Neural cell (in vitro differentiated cells): Measurements from ENCODE around the gene PHACTR1. TPM values are rescaled to one million over a fixed set of nuclear protein-coding genes. Genes with fewer than 3 reads are reported as not detected.

ENCODE experiments used
- H2AFZ ChIP-seq: fragments of 200-600, 300-800 bp; sonication (generic), shearing (Covaris generic); 2 replicates; pipeline ENCODE4 v1.6.0; 2014; ENCODE audit warnings: low read depth, mild to moderate bottlenecking, antibody characterized with exemption, low read length, moderate library complexity
- H3F3A ChIP-seq: fragments of 200-600 bp; shearing (Covaris generic); 2 replicates; pipeline ENCODE4 v1.6.1; 2016; ENCODE audit warnings: mild to moderate bottlenecking, moderate library complexity, mixed read lengths, antibody characterized with exemption, low read length; ENCODE audit not compliant: insufficient read depth, poor library complexity, severe bottlenecking
- H3K27ac ChIP-seq: fragments of 200-600, 300-800 bp; sonication (generic), shearing (Covaris generic); 2 replicates; pipeline ENCODE4 v1.5.1; 2014; ENCODE audit warnings: mild to moderate bottlenecking, low read length, moderate library complexity
- H3K27me3 ChIP-seq: fragments of 300-800, 200-600 bp; sonication (generic), shearing (Covaris generic); 2 replicates; pipeline ENCODE4 v1.6.0; 2014; ENCODE audit warnings: mild to moderate bottlenecking, low read depth, low read length, moderate library complexity; ENCODE audit not compliant: insufficient read depth
- H3K36me3 ChIP-seq: fragments of 300-800, 200-600 bp; sonication (generic), shearing (Covaris generic); 2 replicates; pipeline ENCODE4 v1.5.1; 2014; ENCODE audit warnings: mild to moderate bottlenecking, antibody characterized with exemption, low read length, moderate library complexity; ENCODE audit not compliant: insufficient read depth
- H3K4me2 ChIP-seq: fragments of 300-800, 200-600 bp; sonication (generic), shearing (Covaris generic); 2 replicates; pipeline ENCODE4 v1.6.0; 2014; ENCODE audit warnings: mild to moderate bottlenecking, low read length
- H3K4me3 ChIP-seq: fragments of 300-800, 200-600 bp; sonication (generic), shearing (Covaris generic); 2 replicates; pipeline ENCODE4 v1.5.1; 2014; ENCODE audit warnings: mild to moderate bottlenecking, low read length, moderate library complexity
- H3K79me2 ChIP-seq: fragments of 200-600 bp; shearing (Covaris generic); replicated peaks from 2 replicates; pipeline ENCODE4 v1.6.0; 2014; ENCODE audit warnings: mild to moderate bottlenecking, low read length, moderate library complexity; ENCODE audit not compliant: insufficient read depth
- H3K9ac ChIP-seq: fragments of 300-800, 200-600 bp; sonication (generic), shearing (Covaris generic); 2 replicates; pipeline ENCODE4 v1.6.1; 2016; ENCODE audit warnings: mild to moderate bottlenecking, low read length, mixed read lengths
- H3K9me2 ChIP-seq: fragments of 200-600 bp; shearing (Covaris generic); 2 replicates; pipeline ENCODE4 v1.6.1; 2016; ENCODE audit warnings: mild to moderate bottlenecking, low read length, mixed read lengths; ENCODE audit not compliant: insufficient read depth
- H3K9me3 ChIP-seq: fragments of 200-600, 300-800 bp; sonication (generic), shearing (Covaris generic); 2 replicates; pipeline ENCODE4 v1.6.1; 2016; ENCODE audit warnings: mild to moderate bottlenecking, mixed run types, low read length, moderate library complexity, mixed read lengths
- H4K20me1 ChIP-seq: fragments of 200-600 bp; shearing (Covaris generic); 2 replicates; pipeline ENCODE4 v1.6.1; 2016; ENCODE audit warnings: mild to moderate bottlenecking, mixed run types; ENCODE audit not compliant: insufficient read depth
- CTCF ChIP-seq: fragments of 450-650 bp; IDR thresholded peaks from 2 replicates; pipeline ENCODE4 v1.5.1; 2014; ENCODE audit warnings: antibody characterized with exemption, mild to moderate bottlenecking, moderate library complexity; ENCODE audit not compliant: poor library complexity, severe bottlenecking
- EP300 ChIP-seq: fragments of 450-650 bp; conservative IDR thresholded peaks from 2 replicates; pipeline ENCODE4 v1.6.1; 2014; ENCODE audit warnings: antibody characterized with exemption, mild to moderate bottlenecking, moderate library complexity; ENCODE audit not compliant: poor library complexity, severe bottlenecking
- EZH2 ChIP-seq: fragments of 200-600, 300-800 bp; shearing (Covaris generic), sonication (generic); IDR thresholded peaks from 2 replicates; pipeline ENCODE4 v1.6.1; 2014; ENCODE audit warnings: antibody characterized with exemption, low read length, borderline replicate concordance, mild to moderate bottlenecking; ENCODE audit not compliant: insufficient read depth, poor library complexity, severe bottlenecking
- MXI1 ChIP-seq: fragments of 450-650 bp; conservative IDR thresholded peaks from 2 replicates; pipeline ENCODE4 v1.6.1; 2014; ENCODE audit warnings: antibody characterized with exemption, mild to moderate bottlenecking; ENCODE audit not compliant: poor library complexity, severe bottlenecking
- POLR2AphosphoS5 ChIP-seq: IDR thresholded peaks from 2 replicates; pipeline ENCODE4 v1.6.1; 2012
- RAD21 ChIP-seq: fragments of 450-650 bp; conservative IDR thresholded peaks from 2 replicates; pipeline ENCODE4 v1.6.1; 2014; ENCODE audit warnings: antibody characterized with exemption, mild to moderate bottlenecking, moderate library complexity
- REST ChIP-seq: IDR thresholded peaks from 2 replicates; pipeline ENCODE4 v1.6.1; 2012; ENCODE audit warnings: borderline replicate concordance
- SMC3 ChIP-seq: fragments of 450-650 bp; conservative IDR thresholded peaks from 2 replicates; pipeline ENCODE4 v1.6.1; 2014; ENCODE audit warnings: antibody characterized with exemption, mild to moderate bottlenecking, moderate library complexity; ENCODE audit not compliant: poor library complexity
- TAF1 ChIP-seq: IDR thresholded peaks from 2 replicates; pipeline ENCODE4 v1.6.1; 2012; ENCODE audit warnings: low read depth
- polyA plus RNA-seq: library from polyadenylated mRNA; depleted of rRNA; stranded (reverse); fragments of >200 nt; gene quantifications from 2 replicates; pipeline ENCODE4 v1.2.3, GENCODE V29; 2014

Gene PHACTR1
- polyA plus RNA-seq, 1 donor from 2014 or later, result 7.8 TPM

DNA sequence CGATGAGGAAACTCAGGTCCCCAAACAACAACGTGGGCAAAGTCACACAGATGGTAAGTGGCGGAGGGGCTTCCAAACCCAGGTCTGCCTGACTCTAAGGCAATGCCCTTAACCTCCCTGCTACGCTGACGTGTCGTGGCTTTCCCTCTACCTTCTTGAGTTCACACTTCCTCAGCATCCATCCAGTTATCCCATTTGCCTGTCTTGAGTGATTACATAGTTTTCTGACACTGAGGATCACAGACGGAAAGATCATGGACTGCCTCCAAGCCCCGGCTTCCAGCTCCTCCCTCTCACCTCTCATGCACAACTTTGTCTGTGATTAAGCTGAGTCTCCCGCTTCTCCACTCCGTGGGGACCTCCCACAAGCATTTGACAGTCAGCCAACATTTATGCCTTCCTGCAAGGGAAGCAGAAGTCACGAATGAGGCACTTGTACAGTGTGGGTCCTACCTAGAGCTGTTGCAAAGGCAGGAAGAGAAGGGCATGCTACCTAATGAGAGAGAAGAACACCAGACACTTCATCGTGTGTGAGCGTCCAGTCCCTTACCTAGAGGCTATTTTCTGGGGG lies 578.0 kb downstream of the PHACTR1 start (continued):
- TF ChIP-seq CTCF (no peak), POLR2AphosphoS5 (no peak), SMC3 (no peak)

- no peak overlapping the region for H3K4me2 ChIP-seq
- no peaks in the 10 kb centered on the region for H3K9me2 ChIP-seq
- TF ChIP-seq EP300 (no peak), POLR2AphosphoS5 (no peak), SMC3 (no peak), REST (no peak), RAD21 (no peak), TAF1 (no peak), EZH2 (no peak), MXI1 (no peak)
- H3F3A ChIP-seq, result no peaks in the 10 kb centered on the region
- H3K27ac ChIP-seq, result no peak overlapping the region
- H3K9ac ChIP-seq, result no peak overlapping the region
- H3K9me3 ChIP-seq, result no peaks in the 10 kb centered on the region
- H3K4me3 ChIP-seq, result no peak overlapping the region
- H3K27me3 ChIP-seq, result no peaks in the 10 kb centered on the region
- peaks cover 15% of the 10 kb centered on the region for H3K36me3 ChIP-seq
- H3K79me2 ChIP-seq, result no peaks in the 10 kb centered on the region
- no peaks in the 10 kb centered on the region for H4K20me1 ChIP-seq
- no peak overlapping the region for H2AFZ ChIP-seq
Measured at GRCh38 chr6:13295576-13295975, 579.0 kb downstream of the PHACTR1 start.

DNA sequence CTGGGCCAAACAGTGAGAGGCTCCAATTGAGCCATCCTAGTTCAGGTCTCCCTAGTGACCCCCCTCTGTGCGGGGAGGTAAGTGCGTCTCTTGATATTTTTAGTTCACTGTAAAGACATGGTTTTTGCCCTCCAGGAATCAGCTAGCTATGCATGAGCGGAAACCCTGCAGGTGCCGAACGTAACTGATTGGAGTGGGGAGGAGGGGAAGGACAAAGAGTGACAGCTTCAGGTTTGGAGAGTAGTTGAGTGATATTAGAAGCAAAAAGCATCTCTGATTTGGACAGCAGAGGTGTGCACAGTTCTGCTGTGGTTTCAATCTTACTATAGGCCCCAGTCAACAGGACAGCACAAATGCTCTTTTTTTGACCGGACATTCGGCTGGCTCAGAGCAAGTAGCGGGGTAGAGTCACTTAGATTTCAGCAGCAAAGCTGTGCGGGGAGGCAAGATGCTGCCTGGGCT lies 580.0 kb downstream of the PHACTR1 start:
- Histone ChIP-seq H3K9me3 (no peaks in the 10 kb centered on the region), H3F3A (no peaks in the 10 kb centered on the region), H4K20me1 (no peaks in the 10 kb centered on the region), H3K36me3 (peaks cover 20% of the 10 kb centered on the region), H3K4me3 (no peak overlapping the region), H3K9ac (no peak overlapping the region), H2AFZ (no peak overlapping the region), H3K27me3 (no peaks in the 10 kb centered on the region), H3K4me2 (no peak overlapping the region), H3K27ac (no peak overlapping the region), H3K79me2 (no peaks in the 10 kb centered on the region), H3K9me2 (no peaks in the 10 kb centered on the region)
- TF ChIP-seq POLR2AphosphoS5, result no peak
- TF ChIP-seq RAD21, result no peak
- TF ChIP-seq TAF1, result no peak
- TF ChIP-seq CTCF, result no peak
- no peak for TF ChIP-seq EP300
- TF ChIP-seq MXI1, result no peak
- no peak for TF ChIP-seq EZH2
- TF ChIP-seq REST, result no peak
- TF ChIP-seq SMC3, result no peak
